ENCODE results near the gene URB2. TPM values are rescaled to one million over a fixed set of nuclear protein-coding genes. Genes with fewer than 3 reads are reported as not detected.

URB2 gene
- polyA plus RNA-seq, 1 of the 3 experiments (the other 2 are of a cell fraction): 8.2 TPM

DNA sequence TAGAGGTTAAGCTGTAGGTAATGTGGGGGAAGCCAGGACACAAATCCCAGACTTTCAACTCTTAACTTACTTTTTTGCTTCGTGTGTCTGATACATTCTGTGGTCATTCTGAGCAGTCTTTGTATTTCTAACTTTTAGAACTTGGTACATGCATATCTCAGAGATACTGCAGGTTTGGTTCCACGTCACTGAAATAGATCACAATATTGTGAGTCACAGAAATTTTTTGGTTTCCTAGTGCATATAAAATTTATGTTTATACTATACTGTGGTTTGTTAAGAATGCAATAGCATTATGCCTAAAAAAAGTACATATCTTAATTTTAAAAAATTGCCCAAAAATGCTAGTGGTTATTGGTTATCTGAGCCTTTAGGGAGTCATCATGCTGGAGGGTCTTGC is 3.2 kb downstream of the URB2 start:
- 95% methylated on average over 2 of the region's 2 CpGs for WGBS (ENCODE audit: low lambda C conversion rate)
- Histone ChIP-seq H3K9ac (no peak overlapping the region), H3K4me2 (no peak overlapping the region), H3K36me3 (replicated peaks in 1 of 2; ENCODE audit: control insufficient read depth in 1 of 2, insufficient read depth in 2 of 2, low read length in 1 of 2) (peaks cover 7 to 29% of the 10 kb centered on the region in 2 experiments), H3F3A (replicated peaks; ENCODE audit: insufficient read depth) (no peaks in the 10 kb centered on the region), H3K4me1 (ENCODE audit: control insufficient read depth in 1 of 2, insufficient read depth in 2 of 2, low read depth in 1 of 2, low read length in 1 of 2) (peaks cover 5 to 18% of the 10 kb centered on the region in 2 experiments; a peak in 3 of 4 replicates), H3K9me2 (no peaks in the 10 kb centered on the region), H3K4me3 (ENCODE audit: low read depth in 2 of 2, low read length in 1 of 2) (no peak overlapping the region), H4K20me1 (ENCODE audit: insufficient read depth) (peaks cover 14% of the 10 kb centered on the region), H3K27ac (ENCODE audit: low read depth in 2 of 2, low read length in 1 of 2) (no peak overlapping the region), H2AFZ (ENCODE audit: low read depth) (no peak overlapping the region), H3K9me3 (no peaks in the 10 kb centered on the region), H3K79me2 (ENCODE audit: insufficient read depth) (peaks cover 79% of the 10 kb centered on the region), H3K27me3 (ENCODE audit: insufficient read depth) (no peaks in the 10 kb centered on the region)
- no peak for TF ChIP-seq ELF1 (IDR thresholded peaks at IDR 0.05)
- TF ChIP-seq GATA2 (CRISPR knock-in tag; IDR thresholded peaks at IDR 0.05): no peak
- TF ChIP-seq IRF3 (IDR thresholded peaks at IDR 0.05; ENCODE audit: low read depth, low read length): no peak
- TF ChIP-seq SIN3A (IDR thresholded peaks at IDR 0.05; ENCODE audit: borderline replicate concordance, low read depth, low read length): no peak
- no peak for TF ChIP-seq EP300 (IDR thresholded peaks at IDR 0.05; ENCODE audit: borderline replicate concordance in 1 of 2, low read depth in 1 of 2, low read length in 1 of 2)
- TF ChIP-seq, protein P1, sequence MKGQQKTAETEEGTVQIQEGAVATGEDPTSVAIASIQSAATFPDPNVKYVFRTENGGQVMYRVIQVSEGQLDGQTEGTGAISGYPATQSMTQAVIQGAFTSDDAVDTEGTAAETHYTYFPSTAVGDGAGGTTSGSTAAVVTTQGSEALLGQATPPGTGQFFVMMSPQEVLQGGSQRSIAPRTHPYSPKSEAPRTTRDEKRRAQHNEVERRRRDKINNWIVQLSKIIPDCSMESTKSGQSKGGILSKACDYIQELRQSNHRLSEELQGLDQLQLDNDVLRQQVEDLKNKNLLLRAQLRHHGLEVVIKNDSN (IDR thresholded peaks at IDR 0.05; ENCODE audit: borderline replicate concordance, low read depth): no peak
- no peak for TF ChIP-seq RXRA (IDR thresholded peaks at IDR 0.05; ENCODE audit: borderline replicate concordance, low read depth)
- TF ChIP-seq PBX3 (IDR thresholded peaks at IDR 0.05): no peak
- no peak for DNase-seq
- ChIA-PET CTCF (interaction anchor here (1.2 kb wide), 1 partner anchor 682 kb away, joined by 3 read pairs; no protein-coding TSS in a partner anchor), POLR2A (no interaction called here)

- no peak overlapping the region for H3K9ac ChIP-seq
- ChIA-PET POLR2A (no interaction called here), CTCF (interaction anchor here (1.1 to 1.7 kb wide), 2 partner anchors 72 to 536 kb away, joined by 3 read pairs; partner anchors contain the start of gene ABCB10)
- H3K4me1 ChIP-seq (ENCODE audit: control insufficient read depth in 1 of 2, insufficient read depth in 2 of 2, low read depth in 1 of 2, low read length in 1 of 2): peaks cover 5 to 9% of the 10 kb centered on the region in 2 experiments; a peak in 3 of 4 replicates
- no peak overlapping the region for H2AFZ ChIP-seq (ENCODE audit: low read depth)
- H4K20me1 ChIP-seq (ENCODE audit: insufficient read depth): peaks cover 7% of the 10 kb centered on the region; the same call in 1 of the 2 replicates
- DNase-seq: no peak
- no peaks in the 10 kb centered on the region for H3F3A ChIP-seq (replicated peaks; ENCODE audit: insufficient read depth)
- no peak overlapping the region for H3K4me2 ChIP-seq
- no peak overlapping the region for H3K4me3 ChIP-seq (ENCODE audit: low read depth in 2 of 2, low read length in 1 of 2)
- 92% methylated on average over 3 of the region's 3 CpGs for WGBS (ENCODE audit: low lambda C conversion rate)
- peaks cover 16 to 46% of the 10 kb centered on the region in 2 experiments for H3K36me3 ChIP-seq (replicated peaks in 1 of 2; ENCODE audit: control insufficient read depth in 1 of 2, insufficient read depth in 2 of 2, low read length in 1 of 2)
- H3K9me3 ChIP-seq: no peaks in the 10 kb centered on the region
- peaks cover 74% of the 10 kb centered on the region for H3K79me2 ChIP-seq (ENCODE audit: insufficient read depth)
- TF ChIP-seq TEAD4 (IDR thresholded peaks at IDR 0.05; ENCODE audit: borderline replicate concordance, insufficient read depth): no peak
- TF ChIP-seq, protein P1 (IDR thresholded peaks at IDR 0.05; ENCODE audit: borderline replicate concordance, low read depth): no peak
- TF ChIP-seq RFX5 (IDR thresholded peaks at IDR 0.05; ENCODE audit: low read length): no peak
- TF ChIP-seq GABPA (IDR thresholded peaks at IDR 0.05; ENCODE audit: low read depth): no peak
- no peak for TF ChIP-seq FOXM1 (IDR thresholded peaks at IDR 0.05; ENCODE audit: low read depth)
- no peak for TF ChIP-seq RXRA (IDR thresholded peaks at IDR 0.05; ENCODE audit: borderline replicate concordance, low read depth)
- TF ChIP-seq FOSL2 (IDR thresholded peaks at IDR 0.05; ENCODE audit: borderline replicate concordance, low read depth): no peak
- TF ChIP-seq USF2 (IDR thresholded peaks at IDR 0.05; ENCODE audit: borderline replicate concordance, low read depth, low read length): no peak
- no peak overlapping the region for H3K27ac ChIP-seq (ENCODE audit: low read depth in 2 of 2, low read length in 1 of 2)
- H3K27me3 ChIP-seq (ENCODE audit: insufficient read depth): no peaks in the 10 kb centered on the region
- no peaks in the 10 kb centered on the region for H3K9me2 ChIP-seq
These were observed 5.1 kb downstream of the URB2 start for GRCh38 chr1:229631148-229631547.

Data from SK-N-SH (cell line).